ENCODE data around the gene PCDHGC5.
A peak's percentile ranks its signal among the peaks of the same experiment; 100 is the strongest.

PCDHGC5 gene

GRCh38 chr5:141511771-141512325 lies 23.0 kb downstream of the PCDHGC5 start:
- DNase-seq (ENCODE audit: extremely low read depth, insufficient read length): no peak
- Histone ChIP-seq H3K4me3 (replicated peaks; ENCODE audit: low read depth, low read length) (no peak overlapping the region), H3K36me3 (ENCODE audit: control insufficient read depth, insufficient read depth, low read length) (peaks cover 7% of the 10 kb centered on the region), H3K27me3 (replicated peaks; ENCODE audit: control insufficient read depth, insufficient read depth, low read length) (no peaks in the 10 kb centered on the region)
- TF ChIP-seq CTCF (IDR thresholded peaks at IDR 0.05; ENCODE audit: insufficient read depth, low read length, poor library complexity, severe bottlenecking): no peak

GRCh38 chr5:141512390-141512910 lies 23.6 kb downstream of the PCDHGC5 start:
- peak; percentile 69 for DNase-seq (ENCODE audit: extremely low read depth, insufficient read length)
- peaks cover 8% of the 10 kb centered on the region for H3K36me3 ChIP-seq (ENCODE audit: control insufficient read depth, insufficient read depth, low read length)
- H3K27me3 ChIP-seq (replicated peaks; ENCODE audit: control insufficient read depth, insufficient read depth, low read length): no peaks in the 10 kb centered on the region
- peak; percentile 91 for TF ChIP-seq CTCF (IDR thresholded peaks at IDR 0.05; ENCODE audit: insufficient read depth, low read length, poor library complexity, severe bottlenecking)
- peak overlapping the region; percentile 42 for H3K4me3 ChIP-seq (replicated peaks; ENCODE audit: low read depth, low read length)

- TF ChIP-seq CTCF (IDR thresholded peaks at IDR 0.05; ENCODE audit: insufficient read depth, low read length, poor library complexity, severe bottlenecking): no peak
These were observed 24.2 kb downstream of the PCDHGC5 start for GRCh38 chr5:141512911-141513626.

GRCh38 chr5:141513627-141514329 lies 24.9 kb downstream of the PCDHGC5 start:
- Histone ChIP-seq H3K4me3 (replicated peaks; ENCODE audit: low read depth, low read length) (peak overlapping the region; percentile 33), H3K27me3 (replicated peaks; ENCODE audit: control insufficient read depth, insufficient read depth, low read length) (no peaks in the 10 kb centered on the region), H3K36me3 (ENCODE audit: control insufficient read depth, insufficient read depth, low read length) (peaks cover 8% of the 10 kb centered on the region)
- TF ChIP-seq CTCF (IDR thresholded peaks at IDR 0.05; ENCODE audit: insufficient read depth, low read length, poor library complexity, severe bottlenecking): no peak
- peak; percentile 85 for DNase-seq (ENCODE audit: extremely low read depth, insufficient read length)

More at GRCh38 chr5:141512911-141513626, 24.2 kb downstream of the PCDHGC5 start:
- no peaks in the 10 kb centered on the region for H3K27me3 ChIP-seq (replicated peaks; ENCODE audit: control insufficient read depth, insufficient read depth, low read length)
- peak overlapping the region; percentile 42 for H3K4me3 ChIP-seq (replicated peaks; ENCODE audit: low read depth, low read length)
- peak; percentile 69 for DNase-seq (ENCODE audit: extremely low read depth, insufficient read length)
- H3K36me3 ChIP-seq (ENCODE audit: control insufficient read depth, insufficient read depth, low read length): peaks cover 8% of the 10 kb centered on the region

- Histone ChIP-seq H3K4me3 (replicated peaks; ENCODE audit: low read depth, low read length) (no peak overlapping the region; the same call in 1 of the 2 replicates), H3K27me3 (replicated peaks; ENCODE audit: control insufficient read depth, insufficient read depth, low read length) (no peaks in the 10 kb centered on the region), H3K36me3 (ENCODE audit: control insufficient read depth, insufficient read depth, low read length) (peaks cover 11% of the 10 kb centered on the region)
- no peak for TF ChIP-seq CTCF (IDR thresholded peaks at IDR 0.05; ENCODE audit: insufficient read depth, low read length, poor library complexity, severe bottlenecking)
- DNase-seq (ENCODE audit: extremely low read depth, insufficient read length): no peak
These were observed 25.7 kb downstream of the PCDHGC5 start for GRCh38 chr5:141514330-141515133.
